Esophagus muscularis mucosa (tissue), 4 donors: ENCODE data around the gene NUP98. TPM values are rescaled to one million over a fixed set of nuclear protein-coding genes. Genes with fewer than 3 reads are reported as not detected.
A peak's percentile ranks its signal among the peaks of the same experiment; 100 is the strongest.

Experiments
- DNase-seq: peaks from one replicate; pipeline ENCODE4 v3.0.0-alpha.2; 2017; ENCODE audit errors: extremely low spot score
- H3K27ac ChIP-seq, 4 donors: fragments of 200-600 bp; sonication (generic); replicated peaks in 1 of 4; 1 replicate in 3 of 4; 2 replicates in 1 of 4; pipeline ENCODE4 v1.5.1; 2016 to 2019; ENCODE audit warnings: mild to moderate bottlenecking in 1 of 4
- H3K27me3 ChIP-seq, 4 donors: fragments of 200-600 bp; sonication (generic); one replicate each; pipeline versions ENCODE4 v1.5.1 to v1.6.0; 2016 to 2019
- H3K36me3 ChIP-seq, 4 donors: fragments of 200-600 bp; sonication (generic); one replicate each; pipeline ENCODE4 v1.5.1; 2016 to 2019
- H3K4me1 ChIP-seq, 4 donors: fragments of 200-600 bp; sonication (generic); one replicate each; pipeline ENCODE4 v1.5.1; 2016 to 2019
- H3K4me3 ChIP-seq, 4 donors: fragments of 200-600 bp; sonication (generic); 1 replicate in 2 of 4; 2 replicates in 2 of 4; pipeline ENCODE4 v1.5.1; 2016 to 2019; ENCODE audit warnings: mild to moderate bottlenecking in 4 of 4, moderate library complexity in 1 of 4
- H3K9me3 ChIP-seq, 4 donors: fragments of 200-600 bp; sonication (generic); 1 replicate in 3 of 4; 2 replicates in 1 of 4; pipeline ENCODE4 v1.5.1; 2016 to 2019
- CTCF ChIP-seq, 3 experiments: fragments of 200-600 bp in 2 of 3; fragments of 450-650 bp in 1 of 3; sonication (generic) in 2 of 3; IDR thresholded peaks; one replicate each; pipeline ENCODE4 v1.5.1; 2017 to 2019; ENCODE audit warnings: antibody characterized with exemption in 3 of 3, mild to moderate bottlenecking in 2 of 3, moderate library complexity in 1 of 3
- EP300 ChIP-seq: sonication (generic); formaldehyde crosslinking; IDR thresholded peaks from one replicate; pipeline ENCODE4 v1.6.1; 2017; ENCODE audit warnings: antibody characterized with exemption
- POLR2A ChIP-seq: fragments of 450-650 bp; IDR thresholded peaks from one replicate; pipeline ENCODE4 v1.6.1; 2017; ENCODE audit warnings: antibody characterized with exemption, moderate library complexity, mild to moderate bottlenecking, low read depth
- POLR2AphosphoS5 ChIP-seq, 2 donors: sonication (generic); formaldehyde crosslinking; IDR thresholded peaks; one replicate each; pipeline ENCODE4 v1.6.1; 2017; ENCODE audit warnings: antibody characterized with exemption in 2 of 2
- WGBS: methylation state at CpG from one replicate; pipeline ENCODE4 v1.1.5; 2018; 5-methylcytosine and 5-hydroxymethylcytosine counted together
- intact Hi-C: fragments of 100-400 bp; cut with DNase I; formaldehyde crosslinking; loops from one replicate; pipeline ENCODE4 v1.15.1; 2023
- total RNA-seq, 4 donors: library from RNA; depleted of rRNA; stranded (reverse); fragments of >200 nt; gene quantifications; one replicate each; pipeline versions ENCODE4 v1.1.0 to v1.2.1, GENCODE V29; 2016

The NUP98 gene
- total RNA-seq, 4 donors from 2014 or later = 67.7 to 117 (median 89.8) TPM

GRCh38 chr11:3837793-3838192 lies 40.4 kb upstream of the NUP98 start:
- intact Hi-C loops = loop anchor here (5.0 kb wide), 1 partner anchor 40 kb away; the partner anchor contains the start of gene NUP98
- H3K27me3 ChIP-seq = no peaks in the 10 kb centered on the region
- DNase-seq = no peak
- H3K9me3 ChIP-seq = no peaks in the 10 kb centered on the region
- 63% methylated on average over 1 of the region's 1 CpG for WGBS
- peaks cover 63 to 85% (median 76%) of the 10 kb centered on the region in 4 donors for H3K4me1 ChIP-seq
- TF ChIP-seq POLR2A (no peak), POLR2AphosphoS5 (IDR thresholded peaks at IDR 0.05) (no peak), EP300 (no peak), CTCF (IDR thresholded peaks at IDR 0.05) (no peak)
- H3K4me3 ChIP-seq = peak overlapping the region in 1 of 4 donors; percentile 16
- H3K36me3 ChIP-seq = peaks cover 0 to 13% (median 0%) of the 10 kb centered on the region in 4 donors
- peak overlapping the region in 3 of 4 donors; percentile 34 to 97 (median 50) for H3K27ac ChIP-seq

- Histone ChIP-seq H3K27me3 (no peaks in the 10 kb centered on the region), H3K27ac (peak overlapping the region in 3 of 4 donors; percentile 29 to 50 (median 36)), H3K4me1 (peaks cover 69 to 92% (median 84%) of the 10 kb centered on the region in 4 donors), H3K4me3 (peak overlapping the region in 1 of 4 donors; percentile 16), H3K36me3 (peaks cover 0 to 18% (median 0%) of the 10 kb centered on the region in 4 donors), H3K9me3 (no peaks in the 10 kb centered on the region)
- WGBS = 54% methylated on average over 3 of the region's 5 CpGs
- DNase-seq = no peak
- TF ChIP-seq POLR2A (no peak), POLR2AphosphoS5 (IDR thresholded peaks at IDR 0.05) (no peak), EP300 (no peak), CTCF (IDR thresholded peaks at IDR 0.05) (no peak)
- intact Hi-C loops = loop anchor here (5.0 kb wide), 1 partner anchor 40 kb away; the partner anchor contains the start of gene NUP98
Measured at GRCh38 chr11:3836903-3837302, 39.5 kb upstream of the NUP98 start.

GRCh38 chr11:3835751-3836150 lies 38.4 kb upstream of the NUP98 start:
- H3K9me3 ChIP-seq = no peaks in the 10 kb centered on the region
- H3K36me3 ChIP-seq = peaks cover 0 to 22% (median under 1%) of the 10 kb centered on the region in 4 donors
- peak overlapping the region in 3 of 4 donors; percentile 2 to 48 (median 35) for H3K27ac ChIP-seq
- DNase-seq = no peak
- TF ChIP-seq POLR2A = no peak
- no peak for TF ChIP-seq POLR2AphosphoS5 (IDR thresholded peaks at IDR 0.05)
- TF ChIP-seq EP300 = no peak
- no peak for TF ChIP-seq CTCF (IDR thresholded peaks at IDR 0.05)
- H3K4me1 ChIP-seq = peaks cover 77 to 95% (median 91%) of the 10 kb centered on the region in 4 donors
- no peaks in the 10 kb centered on the region for H3K27me3 ChIP-seq
- WGBS = 63% methylated on average over 4 of the region's 4 CpGs
- H3K4me3 ChIP-seq = no peak overlapping the region
- intact Hi-C loops = loop anchor here (5.0 kb wide), 1 partner anchor 38 kb away; the partner anchor contains the start of gene NUP98

GRCh38 chr11:3834664-3835461 lies 37.5 kb upstream of the NUP98 start:
- WGBS = 68% methylated on average over 7 of the region's 7 CpGs

GRCh38 chr11:3834349-3834663 lies 37.0 kb upstream of the NUP98 start:
- H3K4me1 ChIP-seq = peaks cover 72 to 85% (median 83%) of the 10 kb centered on the region in 4 donors
- no peak for TF ChIP-seq CTCF (IDR thresholded peaks at IDR 0.05)
- no peak for TF ChIP-seq POLR2A
- TF ChIP-seq EP300 = no peak
- TF ChIP-seq POLR2AphosphoS5 (IDR thresholded peaks at IDR 0.05) = no peak
- intact Hi-C loops = no loop called here
- H3K4me3 ChIP-seq = no peak overlapping the region
- H3K27me3 ChIP-seq = no peaks in the 10 kb centered on the region
- H3K36me3 ChIP-seq = peaks cover 9 to 36% (median 13%) of the 10 kb centered on the region in 4 donors
- DNase-seq = no peak
- whole genome bisulfite sequencing = 46% methylated on average over 3 of the region's 4 CpGs
- H3K27ac ChIP-seq = peak overlapping the region in 3 of 4 donors; percentile 2 to 48 (median 29)
- no peaks in the 10 kb centered on the region for H3K9me3 ChIP-seq

More at GRCh38 chr11:3834664-3835461, 37.5 kb upstream of the NUP98 start:
- Histone ChIP-seq H3K27me3 (no peaks in the 10 kb centered on the region), H3K4me3 (no peak overlapping the region), H3K4me1 (peaks cover 77 to 91% (median 89%) of the 10 kb centered on the region in 4 donors), H3K9me3 (no peaks in the 10 kb centered on the region), H3K27ac (peak overlapping the region in 3 of 4 donors; percentile 2 to 48 (median 35)), H3K36me3 (peaks cover 6 to 31% (median 8%) of the 10 kb centered on the region in 4 donors)
- DNase-seq = no peak
- TF ChIP-seq POLR2AphosphoS5 (IDR thresholded peaks at IDR 0.05) (no peak), POLR2A (no peak), EP300 (no peak)
- intact Hi-C loops = loop anchor here (5.0 kb wide), 1 partner anchor 38 kb away; the partner anchor contains the start of gene NUP98
